Kidney epithelial cell (primary cell): ENCODE measurements around the gene ROR1. TPM values are rescaled to one million over a fixed set of nuclear protein-coding genes. Genes with fewer than 3 reads are reported as not detected.

Experiments used
- DNase-seq: peaks from one replicate; pipeline ENCODE4 v3.0.0-alpha.2; 2010; ENCODE audit warnings: low read depth
- H3K27me3 ChIP-seq: 2 replicates; pipeline ENCODE4 v1.6.0; 2011; ENCODE audit warnings: low read length; ENCODE audit not compliant: control insufficient read depth, insufficient read depth
- H3K36me3 ChIP-seq: 2 replicates; pipeline ENCODE4 v1.5.1; 2011; ENCODE audit warnings: low read length; ENCODE audit not compliant: control insufficient read depth, insufficient read depth
- H3K4me3 ChIP-seq: 2 replicates; pipeline ENCODE4 v1.5.1; 2011; ENCODE audit warnings: low read depth, mild to moderate bottlenecking, control low read depth, low read length
- total RNA-seq: library from RNA; depleted of rRNA; stranded (reverse); fragments of >200 nt; gene quantifications from 2 replicates; pipeline ENCODE4 v1.2.3, GENCODE V29; 2015
- TF ChIP-seq, protein P1 (sequence below): IDR thresholded peaks from 2 replicates; pipeline ENCODE4 v1.5.1; 2011; ENCODE audit warnings: mild to moderate bottlenecking, moderate library complexity, low read length, control low read depth, inconsistent platforms; ENCODE audit not compliant: insufficient read depth, poor library complexity, severe bottlenecking

ROR1 gene
- total RNA-seq, 1 donor from 2014 or later = 21.5 TPM

DNA sequence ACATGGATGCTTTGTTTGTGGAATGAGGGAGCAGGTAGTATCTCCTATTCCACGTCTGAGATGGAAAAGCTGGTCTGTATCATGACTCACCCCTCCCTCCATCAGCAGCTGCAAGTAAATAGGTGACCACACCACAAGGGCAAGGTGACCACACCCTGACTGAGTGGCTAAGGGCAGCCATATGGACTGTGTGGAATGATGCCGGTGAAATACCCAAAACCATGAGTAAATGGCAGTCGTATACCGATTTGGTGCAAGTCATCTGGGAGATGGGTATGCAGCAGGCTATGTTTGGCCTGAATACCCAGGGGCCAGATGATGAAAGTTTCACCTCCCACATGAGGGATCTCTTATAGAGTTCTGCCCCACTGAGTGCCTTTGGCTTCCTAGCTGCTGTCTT is 413.8 kb downstream of the ROR1 start:
- DNase-seq = no peak
- no peaks in the 10 kb centered on the region for H3K36me3 ChIP-seq
- TF ChIP-seq, protein P1, sequence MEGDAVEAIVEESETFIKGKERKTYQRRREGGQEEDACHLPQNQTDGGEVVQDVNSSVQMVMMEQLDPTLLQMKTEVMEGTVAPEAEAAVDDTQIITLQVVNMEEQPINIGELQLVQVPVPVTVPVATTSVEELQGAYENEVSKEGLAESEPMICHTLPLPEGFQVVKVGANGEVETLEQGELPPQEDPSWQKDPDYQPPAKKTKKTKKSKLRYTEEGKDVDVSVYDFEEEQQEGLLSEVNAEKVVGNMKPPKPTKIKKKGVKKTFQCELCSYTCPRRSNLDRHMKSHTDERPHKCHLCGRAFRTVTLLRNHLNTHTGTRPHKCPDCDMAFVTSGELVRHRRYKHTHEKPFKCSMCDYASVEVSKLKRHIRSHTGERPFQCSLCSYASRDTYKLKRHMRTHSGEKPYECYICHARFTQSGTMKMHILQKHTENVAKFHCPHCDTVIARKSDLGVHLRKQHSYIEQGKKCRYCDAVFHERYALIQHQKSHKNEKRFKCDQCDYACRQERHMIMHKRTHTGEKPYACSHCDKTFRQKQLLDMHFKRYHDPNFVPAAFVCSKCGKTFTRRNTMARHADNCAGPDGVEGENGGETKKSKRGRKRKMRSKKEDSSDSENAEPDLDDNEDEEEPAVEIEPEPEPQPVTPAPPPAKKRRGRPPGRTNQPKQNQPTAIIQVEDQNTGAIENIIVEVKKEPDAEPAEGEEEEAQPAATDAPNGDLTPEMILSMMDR = no peak
- H3K4me3 ChIP-seq = no peak overlapping the region
- no peaks in the 10 kb centered on the region for H3K27me3 ChIP-seq

DNA sequence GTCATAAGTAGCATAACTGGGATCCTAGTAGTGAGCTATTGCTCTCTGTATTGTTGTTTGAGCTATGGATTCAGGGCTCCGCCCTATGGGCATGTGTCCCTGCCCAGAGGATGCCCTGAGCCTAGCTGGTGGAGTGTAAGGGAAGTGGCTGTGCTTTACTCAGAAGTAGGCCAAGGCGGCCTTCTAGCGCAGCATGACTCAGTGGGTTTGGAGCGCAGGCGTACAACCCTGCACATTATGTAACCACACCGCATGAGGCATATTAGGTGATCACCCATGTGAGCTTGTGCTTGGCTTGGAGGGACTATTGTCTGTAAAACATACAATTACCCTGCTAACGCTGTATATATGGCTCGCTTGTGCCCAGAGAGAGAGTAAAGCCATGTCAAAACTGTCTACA is 418.5 kb downstream of the ROR1 start:
- no peaks in the 10 kb centered on the region for H3K27me3 ChIP-seq
- no peak for DNase-seq
- TF ChIP-seq, protein P1 = no peak
- no peaks in the 10 kb centered on the region for H3K36me3 ChIP-seq
- H3K4me3 ChIP-seq = no peak overlapping the region

DNA sequence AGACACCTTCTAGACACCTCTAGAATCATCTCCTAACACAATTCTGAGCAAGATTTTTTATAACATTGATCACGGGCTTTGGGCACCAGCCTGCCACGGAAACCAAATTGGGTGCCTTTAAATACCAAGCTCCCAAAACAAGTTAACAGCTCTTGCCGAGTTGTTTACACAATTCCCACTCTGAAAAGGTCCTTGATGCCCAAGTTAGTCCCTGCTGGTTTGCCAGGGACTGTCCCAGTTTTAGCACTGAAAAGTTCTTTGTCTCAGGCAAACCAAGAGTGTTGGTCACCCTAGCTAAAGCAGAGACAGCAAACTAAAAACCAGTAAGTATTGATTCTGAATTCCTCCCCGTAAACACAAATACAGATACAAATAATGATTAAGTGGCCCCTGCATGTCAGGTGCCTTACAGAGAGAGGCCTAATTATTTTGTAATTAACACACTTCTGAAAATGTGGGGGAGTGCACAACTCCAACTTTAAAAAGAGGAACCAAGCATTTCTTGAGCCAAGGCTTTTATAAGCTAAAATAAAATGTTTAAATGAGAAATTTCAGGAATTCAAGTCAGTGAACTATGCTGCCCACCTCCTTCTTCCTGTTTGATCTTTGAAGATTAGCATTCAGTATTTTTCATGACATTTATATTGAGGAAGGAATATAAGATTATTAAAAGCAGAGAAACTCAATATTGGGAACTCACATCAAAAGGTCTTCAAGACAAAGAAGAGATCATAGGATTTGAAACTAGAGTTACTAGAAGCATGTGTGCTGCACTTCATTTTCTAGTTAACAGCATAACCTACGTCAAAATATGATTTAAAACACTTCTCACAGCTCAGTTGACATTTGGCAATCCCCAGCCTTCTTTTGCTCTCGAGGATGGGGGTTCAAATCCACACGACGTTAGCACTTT is 420.6 kb downstream of the ROR1 start:
- TF ChIP-seq, protein P1 = no peak
- no peak overlapping the region for H3K4me3 ChIP-seq

DNA sequence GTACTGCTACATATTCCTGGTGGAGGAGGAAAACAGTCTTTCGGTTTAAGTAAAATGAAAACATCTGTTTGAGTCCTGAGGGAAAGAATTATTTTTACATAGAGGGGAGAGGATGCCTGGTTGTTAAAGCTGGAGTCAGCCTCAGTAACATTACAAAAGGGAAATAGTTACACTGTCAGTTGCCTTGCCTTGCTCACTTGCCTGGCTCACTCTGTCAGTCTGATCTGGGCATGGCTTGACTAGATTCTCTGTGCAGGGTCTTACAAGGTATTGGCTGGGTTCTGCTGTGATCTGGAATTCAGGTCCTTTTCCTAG is 421.2 kb downstream of the ROR1 start:
- DNase-seq = no peak
- TF ChIP-seq, protein P1 = no peak
- no peak overlapping the region for H3K4me3 ChIP-seq
- no peaks in the 10 kb centered on the region for H3K36me3 ChIP-seq
- H3K27me3 ChIP-seq = no peaks in the 10 kb centered on the region

More for the DNA sequence above, 420.6 kb downstream of the ROR1 start:
- Histone ChIP-seq H3K27me3 (no peaks in the 10 kb centered on the region), H3K36me3 (no peaks in the 10 kb centered on the region)
- no peak for DNase-seq

DNA sequence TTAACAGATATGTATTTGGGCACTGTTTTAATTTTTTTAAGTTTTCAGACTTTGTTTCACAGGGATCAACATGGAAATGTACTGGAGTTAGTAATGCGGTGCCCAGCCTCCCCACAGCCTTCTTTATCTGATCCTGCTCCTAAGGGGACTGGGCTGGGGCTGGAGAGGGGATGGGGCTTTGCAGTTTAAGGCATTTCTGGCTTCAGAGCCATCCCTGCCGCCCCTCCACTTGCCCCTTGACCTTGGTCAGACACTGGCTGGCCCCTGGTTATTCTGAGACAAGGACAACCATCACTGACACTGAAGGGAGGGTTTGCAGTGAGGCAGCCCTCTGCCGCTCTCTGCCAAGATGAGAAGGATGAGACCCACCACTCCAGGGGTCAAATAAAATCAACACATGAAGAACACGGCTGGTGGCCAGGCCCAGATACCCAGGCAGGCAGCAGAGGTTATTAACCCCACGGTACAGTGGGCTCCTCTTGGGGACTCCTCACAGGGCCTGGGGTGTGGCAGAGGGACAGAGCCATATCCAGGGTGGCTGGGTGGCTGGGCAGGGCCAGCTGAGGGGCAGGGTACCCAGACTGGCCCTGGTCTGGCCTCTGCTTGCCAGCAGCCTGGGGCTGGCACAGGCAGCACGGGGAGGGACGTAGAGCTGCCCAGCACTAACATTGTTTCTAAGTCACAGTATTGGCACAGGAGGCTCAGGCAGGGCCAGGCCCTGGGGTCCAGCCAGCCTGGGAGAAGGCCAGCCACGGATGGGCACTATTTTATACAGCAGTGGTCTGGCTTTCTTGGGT is 422.5 kb downstream of the ROR1 start:
- Histone ChIP-seq H3K27me3 (no peaks in the 10 kb centered on the region), H3K4me3 (no peak overlapping the region), H3K36me3 (no peaks in the 10 kb centered on the region)
- TF ChIP-seq, protein P1 = no peak
- no peak for DNase-seq
